Osteoblast (primary cell): ENCODE data around the gene APLP2. TPM values are rescaled to one million over a fixed set of nuclear protein-coding genes. Genes with fewer than 3 reads are reported as not detected.

ENCODE experiments used
- DNase-seq: peaks from one replicate; pipeline ENCODE4 v3.0.0; 2011; ENCODE audit warnings: low spot score, mixed read lengths; ENCODE audit not compliant: insufficient read length; ENCODE audit errors: missing footprints
- H2AFZ ChIP-seq: 2 replicates; pipeline ENCODE4 v1.6.0; 2011; ENCODE audit warnings: mild to moderate bottlenecking, low read length
- H3K27ac ChIP-seq: 2 replicates; pipeline ENCODE4 v1.5.1; 2011; ENCODE audit warnings: mild to moderate bottlenecking, low read depth, low read length, moderate library complexity
- H3K27me3 ChIP-seq: 2 replicates; pipeline ENCODE4 v1.6.0; 2012; ENCODE audit warnings: mild to moderate bottlenecking, control low read depth, inconsistent platforms, low read length, moderate library complexity; ENCODE audit not compliant: insufficient read depth
- H3K36me3 ChIP-seq: 2 replicates; pipeline ENCODE4 v1.5.1; 2011; ENCODE audit warnings: mild to moderate bottlenecking, low read length, control low read depth, moderate library complexity; ENCODE audit not compliant: insufficient read depth
- H3K4me1 ChIP-seq: 2 replicates; pipeline ENCODE4 v1.5.1; 2011; ENCODE audit warnings: mild to moderate bottlenecking, low read length, control low read depth, moderate library complexity; ENCODE audit not compliant: insufficient read depth
- H3K4me2 ChIP-seq: 2 replicates; pipeline ENCODE4 v1.6.0; 2011; ENCODE audit warnings: mild to moderate bottlenecking, low read length; ENCODE audit not compliant: insufficient read depth
- H3K4me3 ChIP-seq: fragments of 200-600 bp; sonication (generic); 3 replicates; pipeline ENCODE4 v1.5.1; 2012; ENCODE audit warnings: mild to moderate bottlenecking, low read length, inconsistent platforms; ENCODE audit not compliant: insufficient read depth
- H3K79me2 ChIP-seq: 2 replicates; pipeline ENCODE4 v1.6.0; 2012; ENCODE audit warnings: mild to moderate bottlenecking, low read length, control low read depth, inconsistent platforms; ENCODE audit not compliant: insufficient read depth
- H3K9me3 ChIP-seq: 2 replicates; pipeline ENCODE4 v1.5.1; 2011; ENCODE audit warnings: low read depth, low read length, control low read depth
- H4K20me1 ChIP-seq: 2 replicates; pipeline ENCODE4 v1.6.0; 2012; ENCODE audit warnings: mild to moderate bottlenecking, low read length, control low read depth; ENCODE audit not compliant: insufficient read depth
- CTCF ChIP-seq: IDR thresholded peaks from 2 replicates; pipeline ENCODE4 v1.5.1; 2011; ENCODE audit warnings: mild to moderate bottlenecking, low read depth, low read length, moderate library complexity; ENCODE audit errors: extremely low read depth
- total RNA-seq: library from RNA; depleted of rRNA; stranded (reverse); fragments of >200 nt; gene quantifications from 2 replicates; pipeline ENCODE4 v1.2.3, GENCODE V29; 2012

The APLP2 gene
- total RNA-seq, 1 donor, result 331 TPM

- Histone ChIP-seq H3K9me3 (no peaks in the 10 kb centered on the region), H3K79me2 (peaks cover 37% of the 10 kb centered on the region), H4K20me1 (peaks cover 78% of the 10 kb centered on the region)
These were observed 45.0 kb downstream of the APLP2 start for GRCh38 chr11:130114726-130115125.

DNA sequence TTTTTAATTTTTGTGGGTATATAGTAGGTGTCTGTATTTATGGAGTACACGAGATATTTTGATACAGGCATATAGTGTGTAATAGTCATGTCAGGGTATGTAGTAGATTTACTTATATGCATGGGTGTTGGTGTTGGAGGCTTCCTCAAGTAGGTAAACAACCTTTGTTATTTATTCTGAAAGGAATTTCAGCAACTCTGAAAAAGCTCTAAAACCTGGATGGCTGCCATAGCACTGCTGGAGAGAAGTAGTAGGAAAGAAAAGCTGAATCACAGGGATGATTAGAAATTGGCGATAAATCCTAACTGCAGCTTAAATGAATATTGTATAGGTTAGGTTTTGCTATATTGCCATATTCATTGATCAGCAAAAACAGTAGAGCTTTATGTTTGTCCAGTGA is 45.5 kb downstream of the APLP2 start:
- Histone ChIP-seq H3K36me3 (peaks cover 18% of the 10 kb centered on the region), H2AFZ (no peak overlapping the region), H3K4me2 (no peak overlapping the region), H3K4me3 (no peak overlapping the region), H4K20me1 (peaks cover 76% of the 10 kb centered on the region), H3K4me1 (peaks cover 11% of the 10 kb centered on the region), H3K27me3 (no peaks in the 10 kb centered on the region), H3K27ac (no peak overlapping the region), H3K9me3 (no peaks in the 10 kb centered on the region), H3K79me2 (peaks cover 37% of the 10 kb centered on the region)
- no peak for TF ChIP-seq CTCF
- DNase-seq, result no peak

More at GRCh38 chr11:130114726-130115125, 45.0 kb downstream of the APLP2 start:
- H3K4me1 ChIP-seq, result peaks cover 11% of the 10 kb centered on the region
- TF ChIP-seq CTCF, result no peak
- no peak overlapping the region for H3K4me2 ChIP-seq
- H3K4me3 ChIP-seq, result no peak overlapping the region
- DNase-seq, result no peak
- no peak overlapping the region for H2AFZ ChIP-seq
- H3K27me3 ChIP-seq, result no peaks in the 10 kb centered on the region
- no peak overlapping the region for H3K27ac ChIP-seq
- peaks cover 19% of the 10 kb centered on the region for H3K36me3 ChIP-seq

- Histone ChIP-seq H3K79me2 (peaks cover 26% of the 10 kb centered on the region), H3K27ac (no peak overlapping the region), H3K4me3 (no peak overlapping the region), H2AFZ (no peak overlapping the region), H3K36me3 (peaks cover 13% of the 10 kb centered on the region), H3K4me2 (no peak overlapping the region), H4K20me1 (peaks cover 58% of the 10 kb centered on the region), H3K4me1 (peaks cover 15% of the 10 kb centered on the region), H3K27me3 (no peaks in the 10 kb centered on the region), H3K9me3 (no peaks in the 10 kb centered on the region)
- no peak for DNase-seq
- TF ChIP-seq CTCF, result no peak
These were observed 48.5 kb downstream of the APLP2 start for GRCh38 chr11:130118165-130118564.

DNA sequence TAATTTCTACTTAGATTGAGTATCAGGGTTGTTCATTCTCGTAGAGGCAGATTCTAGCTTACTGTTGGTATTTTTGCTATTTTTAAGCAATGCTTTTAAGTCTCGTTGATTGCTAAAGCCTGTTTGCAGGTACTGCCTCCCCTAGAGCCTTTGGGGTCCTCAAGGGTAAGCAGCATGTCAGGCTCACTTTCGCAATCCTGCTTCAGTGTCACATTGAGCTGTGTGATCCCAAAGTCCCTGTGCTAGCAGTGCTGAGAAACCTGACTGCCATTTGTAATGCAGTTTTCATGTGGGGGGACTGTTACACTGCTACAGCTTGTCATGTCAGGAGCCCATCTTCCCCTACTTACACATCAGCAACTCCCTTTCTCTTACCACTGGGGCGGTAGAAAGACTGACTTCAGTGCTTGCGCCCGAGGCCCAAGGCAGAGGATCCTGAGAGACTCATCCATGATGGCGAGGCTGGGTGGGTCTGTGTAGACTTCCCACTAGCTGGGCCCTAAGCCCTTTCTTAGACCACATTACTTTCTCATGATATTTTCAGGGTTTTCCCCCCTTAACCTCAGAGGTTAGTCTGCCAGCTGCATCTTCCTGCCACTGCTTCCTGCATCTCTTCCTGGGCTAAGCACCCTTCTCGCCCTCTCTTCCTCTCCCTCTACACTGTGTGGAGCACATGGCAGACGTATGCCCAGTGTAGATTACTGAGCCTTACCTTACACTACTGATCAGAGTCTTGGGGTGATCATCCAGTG is 49.1 kb downstream of the APLP2 start:
- no peak for DNase-seq
- peaks cover 57% of the 10 kb centered on the region for H4K20me1 ChIP-seq
- no peak overlapping the region for H3K27ac ChIP-seq
- peaks cover 22% of the 10 kb centered on the region for H3K79me2 ChIP-seq
- no peak overlapping the region for H3K4me2 ChIP-seq
- TF ChIP-seq CTCF, result no peak
- H2AFZ ChIP-seq, result no peak overlapping the region
- H3K4me3 ChIP-seq, result no peak overlapping the region
- H3K27me3 ChIP-seq, result no peaks in the 10 kb centered on the region
- peaks cover 19% of the 10 kb centered on the region for H3K4me1 ChIP-seq
- H3K9me3 ChIP-seq, result no peaks in the 10 kb centered on the region
- H3K36me3 ChIP-seq, result peaks cover 20% of the 10 kb centered on the region
